GM11168 (cell line): ENCODE data around the gene C2CD2L.
"Not testable (repeated sequence)": the region's sequence is repeated elsewhere in the genome, so short reads cannot be mapped to it uniquely, and the experiment has no call there.

Source experiments
- in situ Hi-C: fragments of 300-500 bp; cut with MboI; formaldehyde crosslinking; loops from one replicate; pipeline ENCODE4 v1.12.0; 2022; ENCODE audit warnings: low sequenced_read_pairs; ENCODE audit not compliant: unreplicated experiment

C2CD2L gene

GRCh38 chr11:119112314-119113020 is 5.3 kb downstream of the C2CD2L start:
- in situ Hi-C loops, result no loop called here

- in situ Hi-C loops, result no loop called here
These were observed 6.6 kb downstream of the C2CD2L start for GRCh38 chr11:119113716-119114115.

GRCh38 chr11:119114351-119114750 is 7.2 kb downstream of the C2CD2L start:
- in situ Hi-C loops, result no loop called here

- in situ Hi-C loops, result no loop called here
These were observed 8.5 kb downstream of the C2CD2L start for GRCh38 chr11:119115484-119116234.

- in situ Hi-C loops, result no loop called here
These were observed 9.1 kb downstream of the C2CD2L start for GRCh38 chr11:119116235-119116594.

GRCh38 chr11:119116601-119117000 is 9.5 kb downstream of the C2CD2L start:
- in situ Hi-C loops, result no loop called here

- in situ Hi-C loops, result no loop called here
These were observed 10.0 kb downstream of the C2CD2L start for GRCh38 chr11:119117004-119117706.

- in situ Hi-C loops, result no loop called here
These were observed 11.1 kb downstream of the C2CD2L start for GRCh38 chr11:119118227-119118626.

GRCh38 chr11:119118946-119119345 is 11.8 kb downstream of the C2CD2L start:
- in situ Hi-C loops, result no loop called here

- in situ Hi-C loops, result no loop called here
These were observed 13.5 kb downstream of the C2CD2L start for GRCh38 chr11:119120639-119121007.

- in situ Hi-C loops, result no loop called here
These were observed 14.1 kb downstream of the C2CD2L start, which contains the start of gene HINFP for GRCh38 chr11:119121008-119121810. TSS of gene HINFP (plus strand) at chr11:119121580. CDS start at chr11:119126945, 5,365 bp downstream.

GRCh38 chr11:119121811-119122124 is 14.6 kb downstream of the C2CD2L start:
- in situ Hi-C loops, result no loop called here

- in situ Hi-C loops, result no loop called here
These were observed 18.7 kb downstream of the C2CD2L start for GRCh38 chr11:119125821-119126220.

GRCh38 chr11:119126675-119127268 is 19.6 kb downstream of the C2CD2L start:
- in situ Hi-C loops, result no loop called here

- in situ Hi-C loops, result no loop called here
These were observed 23.5 kb downstream of the C2CD2L start for GRCh38 chr11:119130662-119131061.

GRCh38 chr11:119134389-119134978 is 27.3 kb downstream of the C2CD2L start:
- in situ Hi-C loops, result no loop called here

- in situ Hi-C loops, result not testable (repeated sequence)
These were observed 32.1 kb downstream of the C2CD2L start for GRCh38 chr11:119139276-119139675.

- in situ Hi-C loops, result no loop called here
These were observed 37.8 kb downstream of the C2CD2L start for GRCh38 chr11:119144825-119145486.

- in situ Hi-C loops, result no loop called here
These were observed 38.4 kb downstream of the C2CD2L start for GRCh38 chr11:119145551-119145950.
